ENCODE results near the gene SERINC1.

The SERINC1 gene

GRCh38 chr6:122393351-122393896 lies 78.2 kb downstream of the SERINC1 start:
- DNase-seq (ENCODE audit: low read depth, low spot score) = no peak
